Smooth muscle cell (in vitro differentiated cells): ENCODE measurements around the gene EHD3. TPM values are rescaled to one million over a fixed set of nuclear protein-coding genes. Genes with fewer than 3 reads are reported as not detected.

Experiments
- DNase-seq: peaks from one replicate; lab custom pipeline; 2025; ENCODE audit not compliant: unreplicated experiment; lab: John Stamatoyannopoulos, UW
- H2AFZ ChIP-seq: fragments of 200-600 bp; sonication (generic); 2 replicates; pipeline ENCODE4 v1.6.0; 2016; ENCODE audit warnings: antibody characterized with exemption, low read depth, mild to moderate bottlenecking
- H3F3A ChIP-seq: fragments of 200-600 bp; sonication (generic); 2 replicates; pipeline ENCODE4 v1.6.0; 2017; ENCODE audit warnings: antibody characterized with exemption, low read depth
- H3K27ac ChIP-seq: fragments of 200-600 bp; sonication (generic); 2 replicates; pipeline ENCODE4 v1.5.1; 2016; ENCODE audit warnings: low read depth, mild to moderate bottlenecking
- H3K27me3 ChIP-seq: fragments of 200-600 bp; sonication (generic); 2 replicates; pipeline ENCODE4 v1.6.1; 2016; ENCODE audit warnings: low read depth, mild to moderate bottlenecking
- H3K36me3 ChIP-seq: fragments of 200-600 bp; sonication (generic); 2 replicates; pipeline ENCODE4 v1.5.1; 2016; ENCODE audit warnings: low read depth
- H3K4me1 ChIP-seq: fragments of 200-600 bp; sonication (generic); 2 replicates; pipeline ENCODE4 v1.5.1; 2016; ENCODE audit warnings: low read depth
- H3K4me2 ChIP-seq: fragments of 200-600 bp; sonication (generic); 2 replicates; pipeline ENCODE4 v1.6.0; 2016; ENCODE audit warnings: mild to moderate bottlenecking
- H3K4me3 ChIP-seq: fragments of 200-600 bp; sonication (generic); 2 replicates; pipeline ENCODE4 v1.5.1; 2016; ENCODE audit warnings: mild to moderate bottlenecking
- H3K79me2 ChIP-seq: fragments of 200-600 bp; sonication (generic); 2 replicates; pipeline ENCODE4 v1.6.0; 2016; ENCODE audit warnings: low read depth, mild to moderate bottlenecking
- H3K9ac ChIP-seq: fragments of 200-600 bp; sonication (generic); 2 replicates; pipeline ENCODE4 v1.6.0; 2016; ENCODE audit warnings: low read depth
- H3K9me3 ChIP-seq: fragments of 200-600 bp; sonication (generic); replicated peaks from 2 replicates; pipeline ENCODE4 v1.5.1; 2016; ENCODE audit warnings: low read depth
- H4K20me1 ChIP-seq: fragments of 200-600 bp; sonication (generic); 2 replicates; pipeline ENCODE4 v1.6.0; 2016; ENCODE audit warnings: low read depth
- CTCF ChIP-seq: fragments of 200-600 bp; sonication (generic); IDR thresholded peaks from 2 replicates; pipeline ENCODE4 v1.5.1; 2017; ENCODE audit warnings: borderline replicate concordance, mild to moderate bottlenecking, antibody characterized with exemption; ENCODE audit not compliant: insufficient read depth, poor library complexity, severe bottlenecking
- WGBS: methylation state at CpG from one replicate; pipeline ENCODE4 v1.1.7; 2016; ENCODE audit warnings: low lambda C conversion rate; 5-methylcytosine and 5-hydroxymethylcytosine counted together
- polyA plus RNA-seq: library from polyadenylated mRNA; unstranded; fragments of >200 nt; fragmentation: Nextera tagmentation; extraction: Ambion mirVana; gene quantifications from 2 replicates; pipeline ENCODE4 v1.2.1, GENCODE V29; 2016
- total RNA-seq: library from RNA; depleted of rRNA; stranded (reverse); fragments of >200 nt; gene quantifications from 2 replicates; pipeline ENCODE4 v1.2.3, GENCODE V29; 2014

Gene EHD3
- total and polyA plus RNA-seq, 2 experiments from 2014 or later, result 13.8 to 15.5 TPM

- Histone ChIP-seq H3K4me1 (no peaks in the 10 kb centered on the region), H3K9ac (no peak overlapping the region), H2AFZ (no peak overlapping the region), H3F3A (no peaks in the 10 kb centered on the region), H3K27me3 (no peaks in the 10 kb centered on the region), H3K36me3 (no peaks in the 10 kb centered on the region), H3K27ac (no peak overlapping the region), H3K9me3 (no peaks in the 10 kb centered on the region), H3K4me2 (no peak overlapping the region), H4K20me1 (peaks cover 24% of the 10 kb centered on the region), H3K4me3 (no peak overlapping the region), H3K79me2 (no peaks in the 10 kb centered on the region)
- no peak for DNase-seq
- 95% methylated on average over 3 of the region's 3 CpGs for WGBS
- TF ChIP-seq CTCF, result no peak
Observed at GRCh38 chr2:31248139-31248538, 14.2 kb downstream of the EHD3 start.

- Histone ChIP-seq H3K9me3 (no peaks in the 10 kb centered on the region), H3K4me3 (no peak overlapping the region), H3K79me2 (no peaks in the 10 kb centered on the region), H3K27ac (no peak overlapping the region), H3K36me3 (no peaks in the 10 kb centered on the region), H3K4me2 (no peak overlapping the region), H2AFZ (no peak overlapping the region), H3K9ac (no peak overlapping the region), H3K27me3 (no peaks in the 10 kb centered on the region), H4K20me1 (peaks cover 19% of the 10 kb centered on the region), H3F3A (no peaks in the 10 kb centered on the region), H3K4me1 (no peaks in the 10 kb centered on the region)
- 96% methylated on average over 15 of the region's 15 CpGs for WGBS
- no peak for TF ChIP-seq CTCF
- no peak for DNase-seq
Observed at GRCh38 chr2:31249009-31249690, 15.2 kb downstream of the EHD3 start.

GRCh38 chr2:31251018-31251417 is 17.1 kb downstream of the EHD3 start:
- H3F3A ChIP-seq, result no peaks in the 10 kb centered on the region
- H2AFZ ChIP-seq, result no peak overlapping the region
- DNase-seq, result no peak
- H3K36me3 ChIP-seq, result no peaks in the 10 kb centered on the region
- H4K20me1 ChIP-seq, result peaks cover 24% of the 10 kb centered on the region
- no peak for TF ChIP-seq CTCF
- no peak overlapping the region for H3K4me3 ChIP-seq
- H3K27ac ChIP-seq, result no peak overlapping the region
- H3K4me2 ChIP-seq, result no peak overlapping the region
- no peaks in the 10 kb centered on the region for H3K9me3 ChIP-seq
- WGBS, result 94% methylated on average over 3 of the region's 3 CpGs
- no peaks in the 10 kb centered on the region for H3K79me2 ChIP-seq
- no peak overlapping the region for H3K9ac ChIP-seq
- no peaks in the 10 kb centered on the region for H3K27me3 ChIP-seq
- no peaks in the 10 kb centered on the region for H3K4me1 ChIP-seq

- Histone ChIP-seq H2AFZ (no peak overlapping the region), H3K27me3 (no peaks in the 10 kb centered on the region), H3K79me2 (no peaks in the 10 kb centered on the region), H3K27ac (no peak overlapping the region), H3K9ac (no peak overlapping the region), H3F3A (no peaks in the 10 kb centered on the region), H3K4me1 (no peaks in the 10 kb centered on the region), H3K36me3 (no peaks in the 10 kb centered on the region), H4K20me1 (peaks cover 32% of the 10 kb centered on the region), H3K4me3 (no peak overlapping the region), H3K9me3 (no peaks in the 10 kb centered on the region), H3K4me2 (no peak overlapping the region)
- DNase-seq, result no peak
- WGBS, result 85% methylated on average over 6 of the region's 6 CpGs
- TF ChIP-seq CTCF, result no peak
Observed at GRCh38 chr2:31251851-31252250, 17.9 kb downstream of the EHD3 start.
